ENCODE data around the gene CHCT1.

The CHCT1 gene

DNA sequence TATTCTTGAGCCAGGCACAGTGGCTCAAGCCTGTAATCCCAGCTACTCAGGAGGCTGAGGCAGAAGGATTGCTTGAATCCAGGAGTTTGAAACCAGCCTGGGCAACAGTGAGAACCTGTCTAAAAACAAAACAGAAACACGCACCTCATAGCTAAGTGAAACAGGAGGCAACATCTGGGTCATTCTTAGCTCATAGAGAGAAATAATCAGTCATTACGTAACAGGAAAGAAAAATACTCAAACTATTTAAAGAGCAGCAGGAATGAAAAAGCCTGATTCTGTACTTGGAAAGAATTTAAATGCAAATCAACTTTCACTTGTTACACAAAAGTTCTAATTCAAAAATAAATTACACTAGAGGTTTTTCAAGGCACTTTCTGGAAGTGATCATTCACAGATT is 17.2 kb downstream of the CHCT1 start:
- DNase-seq (ENCODE audit: low read depth in 2 of 3, low spot score in 2 of 3) = no peak

DNA sequence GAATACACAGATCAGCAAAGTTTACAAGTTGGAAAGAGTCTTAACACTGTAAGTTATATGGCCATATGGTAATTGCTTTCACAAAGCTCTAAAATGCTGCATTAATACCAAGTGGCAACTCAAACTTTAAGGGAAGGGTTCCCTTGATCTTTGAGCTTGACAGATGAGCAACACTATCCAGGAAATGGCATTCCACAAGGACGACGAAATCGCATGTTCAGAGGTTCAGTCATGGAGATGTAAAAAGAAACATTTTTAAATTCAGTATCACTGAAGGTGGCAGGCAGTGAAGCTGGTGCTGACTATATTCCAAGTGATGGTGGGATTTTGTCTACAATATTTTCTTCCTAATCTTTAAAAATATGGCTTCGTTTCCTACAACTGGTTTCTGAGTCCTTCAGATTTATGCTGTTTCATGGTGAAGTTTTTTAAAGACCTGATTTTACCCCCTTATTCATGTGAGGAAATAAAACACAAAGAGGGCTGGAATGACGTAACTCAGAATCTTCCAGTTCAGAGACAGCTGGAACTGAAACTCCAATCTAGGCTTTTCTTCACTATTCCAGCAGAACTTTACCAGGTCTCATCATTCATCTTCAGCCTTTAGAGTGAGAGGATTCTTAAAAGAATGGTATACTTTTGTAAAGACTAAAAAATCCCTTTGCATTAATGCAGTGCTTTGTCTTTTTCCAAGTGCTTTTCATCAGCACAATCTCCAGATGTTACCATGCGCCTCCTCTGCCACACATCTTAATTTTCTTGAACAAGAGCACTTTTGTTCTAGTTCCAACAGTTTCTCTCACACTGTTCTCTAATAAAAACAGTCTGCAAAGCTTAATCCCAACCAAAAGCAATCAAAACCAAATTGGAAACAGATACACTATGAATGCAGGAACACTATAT is 20.2 kb downstream of the CHCT1 start:
- DNase-seq (ENCODE audit: low read depth in 2 of 3, low spot score in 2 of 3) = no peak

DNA sequence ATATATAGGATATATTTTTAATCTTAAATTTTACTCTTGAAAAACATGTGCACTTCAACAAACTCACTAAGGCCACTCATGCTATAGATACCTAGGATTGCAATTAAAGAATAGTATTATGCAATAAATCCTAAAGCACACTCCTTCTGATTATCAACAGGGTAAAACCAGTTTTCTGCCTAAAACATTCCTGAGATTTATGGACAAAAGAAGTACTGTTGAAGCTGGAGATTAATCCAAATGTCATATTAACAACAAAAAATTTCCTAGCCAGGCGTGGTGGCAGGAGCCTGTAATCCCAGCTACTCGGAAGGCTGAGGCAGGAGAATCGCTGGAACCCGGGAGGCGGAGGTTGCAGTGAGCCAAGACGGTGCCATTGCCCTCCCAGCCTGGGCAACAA is 21.4 kb downstream of the CHCT1 start:
- no peak for DNase-seq (ENCODE audit: low read depth in 2 of 3, low spot score in 2 of 3)

DNA sequence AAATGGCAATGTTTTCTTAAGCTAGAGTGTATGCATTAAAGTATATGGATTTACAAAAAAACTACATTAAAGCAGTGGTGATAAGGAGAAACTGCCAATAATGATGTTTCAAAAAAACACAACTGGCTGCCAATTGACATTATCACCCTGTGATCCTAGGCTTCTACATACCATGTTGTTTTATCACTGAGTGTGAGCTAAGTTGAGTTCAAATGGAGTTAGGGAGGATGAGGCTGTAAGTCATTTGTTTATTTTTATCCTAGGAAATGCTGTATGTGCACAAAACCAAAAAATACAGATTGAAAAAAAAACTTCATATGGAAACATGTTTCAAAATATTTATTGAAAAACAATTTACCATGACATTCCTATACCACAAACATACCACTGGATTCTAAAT is 22.9 kb downstream of the CHCT1 start:
- DNase-seq (ENCODE audit: low read depth in 2 of 3, low spot score in 2 of 3) = no peak

DNA sequence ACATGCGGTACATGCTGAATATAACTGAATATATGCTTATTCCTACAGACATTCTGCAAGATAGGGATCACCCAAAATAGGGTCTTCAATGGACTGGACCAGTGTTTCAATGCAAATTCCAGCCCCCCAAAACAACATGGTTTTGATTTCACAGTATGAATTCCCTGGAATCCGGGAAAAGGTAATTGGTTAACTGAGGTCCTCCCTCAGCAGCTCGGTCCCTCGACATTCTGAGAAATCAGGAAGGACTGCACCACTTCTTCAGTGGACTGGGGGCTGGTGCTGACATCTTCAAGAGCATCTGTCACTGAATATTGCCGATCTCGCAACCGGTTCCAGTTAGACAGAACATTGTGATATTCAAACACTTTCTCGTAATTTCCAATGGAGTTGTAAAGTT is 25.1 kb downstream of the CHCT1 start:
- DNase-seq (ENCODE audit: low read depth in 2 of 3, low spot score in 2 of 3) = no peak

DNA sequence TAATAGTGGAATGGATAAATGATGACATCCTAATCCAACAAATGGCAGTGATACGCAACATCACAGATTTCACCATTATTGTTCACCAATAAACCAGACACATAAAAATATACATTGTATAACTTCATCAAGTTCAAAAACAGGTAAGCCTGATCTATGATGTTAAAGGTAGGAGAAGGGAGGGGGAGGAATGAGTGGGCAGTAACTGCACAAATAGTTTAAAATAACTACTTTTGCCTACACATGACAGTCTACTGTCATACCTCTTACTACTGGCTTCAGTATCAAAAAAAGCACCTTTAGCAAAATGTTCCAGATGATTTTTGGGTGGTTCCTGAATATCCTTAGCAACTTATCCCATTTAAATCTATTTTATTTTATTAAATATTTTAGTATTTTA is 28.8 kb downstream of the CHCT1 start:
- DNase-seq (ENCODE audit: low read depth in 2 of 3, low spot score in 2 of 3) = no peak

DNA sequence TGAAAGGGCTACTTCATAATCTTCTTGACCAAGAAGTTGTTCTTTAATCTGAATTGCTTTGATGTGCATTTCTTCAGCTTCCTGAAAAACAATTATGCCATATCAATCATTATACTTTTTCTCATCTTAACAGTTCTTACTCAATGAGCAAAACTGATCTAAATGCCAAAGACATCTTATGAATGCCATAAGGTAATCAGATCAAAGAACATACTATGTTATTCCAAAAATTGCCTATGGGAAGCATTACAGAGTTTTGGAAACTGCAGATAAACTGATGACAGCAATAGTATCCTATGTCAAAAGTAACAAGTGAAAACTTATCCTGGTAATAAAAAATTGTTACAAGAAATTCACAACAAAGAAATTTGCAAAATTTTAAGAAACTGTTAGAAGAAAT is 29.7 kb downstream of the CHCT1 start:
- DNase-seq (ENCODE audit: low read depth in 2 of 3, low spot score in 2 of 3) = no peak

DNA sequence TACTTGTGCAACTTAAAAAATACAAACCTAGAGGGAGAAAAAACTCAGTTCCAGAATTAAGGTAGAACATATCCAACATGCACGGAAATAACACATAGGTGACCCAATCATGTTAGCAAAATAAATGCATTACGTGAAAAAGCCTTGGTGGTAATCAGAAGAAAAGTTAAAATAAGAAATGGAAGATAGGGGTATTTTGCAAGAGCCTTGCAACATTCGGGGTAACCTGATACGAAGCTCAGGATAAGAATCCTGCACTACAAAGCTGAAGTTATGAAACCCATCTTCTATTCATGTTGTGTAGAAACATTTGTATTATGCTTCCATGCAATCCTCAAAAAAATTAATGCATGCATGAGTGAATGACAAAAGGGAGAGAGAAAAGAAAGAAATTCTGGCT is 33.1 kb downstream of the CHCT1 start:
- no peak for DNase-seq (ENCODE audit: low read depth in 2 of 3, low spot score in 2 of 3)

DNA sequence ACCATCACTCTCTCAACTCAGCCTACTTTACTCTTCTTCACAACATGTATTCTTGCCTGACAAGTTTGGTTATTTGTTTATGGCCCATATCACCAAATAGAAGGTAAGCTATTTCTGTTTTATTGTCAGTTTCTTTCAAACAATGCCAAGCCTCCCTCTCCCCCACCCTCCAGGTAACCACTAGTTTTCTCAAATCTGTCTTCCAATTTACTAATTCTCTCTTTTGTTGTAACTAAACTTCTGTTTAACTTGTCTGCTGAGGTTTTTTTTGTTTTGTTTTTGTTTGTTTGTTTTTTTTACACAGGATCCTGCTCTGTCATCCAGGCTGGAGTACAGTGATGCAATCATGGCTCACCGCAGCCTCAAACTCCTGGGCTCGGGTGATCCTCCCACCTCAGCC is 34.9 kb downstream of the CHCT1 start:
- no peak for DNase-seq (ENCODE audit: low read depth in 2 of 3, low spot score in 2 of 3)

DNA sequence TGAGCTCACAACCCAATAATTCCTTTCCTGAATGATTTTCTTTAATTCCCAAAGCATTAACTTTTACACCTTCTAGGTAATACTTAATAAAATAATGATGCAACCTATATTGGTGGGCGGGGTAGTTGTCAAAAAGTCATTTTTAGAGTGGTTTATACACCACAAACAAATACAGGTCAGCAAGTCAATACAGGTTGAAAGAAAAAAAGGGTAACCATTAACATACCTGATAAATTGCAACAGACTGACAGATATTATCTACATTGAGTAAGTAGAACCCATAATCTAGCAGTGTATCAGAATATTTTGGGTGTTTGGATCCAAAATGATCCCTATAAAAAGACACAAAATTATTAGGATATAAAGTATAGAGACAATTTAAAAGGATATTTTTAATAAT is 39.3 kb downstream of the CHCT1 start:
- no peak for DNase-seq (ENCODE audit: low read depth in 2 of 3, low spot score in 2 of 3)

DNA sequence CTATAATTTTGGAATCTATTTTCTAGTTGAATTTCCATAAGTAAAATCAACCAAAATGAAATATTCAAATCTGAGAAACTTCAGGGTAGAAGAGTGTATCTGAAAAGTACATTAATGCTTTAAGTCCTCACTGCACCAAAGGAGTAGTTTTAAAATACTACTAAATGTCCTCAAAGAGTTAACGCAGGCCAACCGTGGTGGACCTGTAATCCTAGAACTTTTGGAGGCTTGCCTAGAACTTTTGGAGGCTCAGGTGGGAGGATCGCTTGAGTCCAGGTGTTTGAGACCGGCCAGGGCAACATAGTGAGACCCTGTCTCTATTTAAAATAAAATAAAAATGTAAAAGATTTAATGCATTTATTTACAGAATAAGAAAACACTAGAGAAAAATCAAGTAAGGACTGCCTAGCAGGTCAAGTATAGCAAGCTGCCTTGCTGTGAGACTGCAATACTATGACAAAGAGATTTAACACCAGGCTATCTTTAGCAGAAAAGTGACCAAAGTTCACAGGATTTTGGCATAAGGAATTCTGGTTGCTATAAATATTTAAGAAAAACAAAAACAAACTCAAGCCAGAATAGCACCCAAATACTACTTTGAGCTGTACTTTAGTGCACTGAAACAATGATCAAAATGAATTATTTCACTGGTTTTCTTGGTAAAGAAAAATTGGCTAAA is 41.0 kb downstream of the CHCT1 start:
- DNase-seq (ENCODE audit: low read depth in 2 of 3, low spot score in 2 of 3) = no peak

DNA sequence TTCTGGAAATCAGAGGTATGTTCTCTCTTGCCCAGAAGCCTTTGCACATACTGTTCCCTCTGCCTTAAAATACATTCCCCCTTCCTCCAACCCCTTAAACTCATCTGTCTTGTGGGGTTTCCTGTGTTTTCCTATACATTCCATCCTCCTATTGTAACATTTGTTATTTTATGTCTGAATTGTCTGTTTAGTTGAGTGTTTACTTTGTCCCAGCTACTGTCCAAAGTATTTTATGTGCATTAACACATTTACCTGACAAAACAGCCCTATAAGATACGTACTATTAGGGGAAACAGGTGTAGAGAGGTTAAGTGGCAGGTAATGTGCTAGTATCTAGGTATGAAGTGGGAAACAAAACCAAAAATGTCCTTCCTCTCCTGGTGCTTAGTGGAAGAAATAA is 42.1 kb downstream of the CHCT1 start:
- DNase-seq (ENCODE audit: low read depth in 2 of 3, low spot score in 2 of 3) = no peak

DNA sequence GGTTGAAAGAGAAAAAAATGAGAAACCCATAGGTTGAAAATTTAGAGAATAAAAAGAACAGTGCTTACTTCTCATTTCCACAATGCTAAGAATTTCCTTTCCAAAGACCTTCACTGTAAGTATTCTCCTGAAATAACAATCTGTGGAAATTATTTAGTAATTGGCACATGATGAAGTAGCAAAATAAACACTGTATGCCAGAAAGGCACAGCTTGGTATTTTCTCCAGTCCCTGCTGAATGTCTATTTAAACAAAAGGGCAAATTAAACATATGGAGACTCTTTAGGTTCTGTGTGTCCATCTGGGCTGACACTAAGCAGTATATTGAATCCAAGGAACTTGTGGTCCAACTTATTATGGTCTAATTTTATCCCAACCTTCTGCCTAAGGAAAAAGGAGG is 46.1 kb downstream of the CHCT1 start:
- DNase-seq (ENCODE audit: low read depth in 2 of 3, low spot score in 2 of 3) = no peak

DNA sequence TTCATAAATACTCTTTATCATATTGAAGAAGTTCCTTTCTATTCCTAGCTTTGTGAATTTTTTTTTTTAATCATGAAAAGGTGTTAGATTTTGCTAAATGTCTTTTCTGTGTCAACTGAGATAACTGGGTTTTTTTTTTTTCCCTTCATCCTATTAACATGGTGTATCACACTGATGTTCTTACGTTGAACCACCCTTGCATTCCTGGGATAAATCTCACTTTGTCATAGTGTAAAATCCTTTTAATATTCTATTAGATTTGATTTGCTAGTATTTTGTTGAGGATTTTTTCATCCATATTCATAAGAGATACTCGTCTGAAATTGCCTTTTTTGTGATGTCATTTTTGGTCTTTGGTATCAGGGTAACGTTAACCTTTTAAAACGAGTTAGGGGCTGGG is 49.2 kb downstream of the CHCT1 start:
- DNase-seq (ENCODE audit: low read depth in 2 of 3, low spot score in 2 of 3) = no peak

DNA sequence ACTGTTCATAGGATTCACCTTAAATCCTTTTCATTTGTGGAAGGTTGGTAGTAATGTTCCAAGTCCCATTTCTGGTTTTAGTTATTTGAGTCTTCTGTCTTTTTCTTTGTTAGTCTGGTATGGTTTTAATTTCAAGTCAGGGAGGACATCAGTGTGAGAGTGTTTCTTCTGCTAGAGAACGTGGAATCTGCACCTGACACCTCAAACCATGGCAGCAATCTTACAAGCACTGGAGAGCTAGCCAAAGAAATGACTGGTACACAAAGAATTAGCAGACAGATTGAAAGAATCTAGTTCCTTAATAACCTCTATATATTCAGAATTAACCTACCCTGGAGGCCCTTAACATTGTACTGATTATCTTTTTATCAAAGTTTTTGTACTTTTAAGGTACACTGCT is 50.2 kb downstream of the CHCT1 start:
- DNase-seq (ENCODE audit: low read depth in 2 of 3, low spot score in 2 of 3) = no peak

DNA sequence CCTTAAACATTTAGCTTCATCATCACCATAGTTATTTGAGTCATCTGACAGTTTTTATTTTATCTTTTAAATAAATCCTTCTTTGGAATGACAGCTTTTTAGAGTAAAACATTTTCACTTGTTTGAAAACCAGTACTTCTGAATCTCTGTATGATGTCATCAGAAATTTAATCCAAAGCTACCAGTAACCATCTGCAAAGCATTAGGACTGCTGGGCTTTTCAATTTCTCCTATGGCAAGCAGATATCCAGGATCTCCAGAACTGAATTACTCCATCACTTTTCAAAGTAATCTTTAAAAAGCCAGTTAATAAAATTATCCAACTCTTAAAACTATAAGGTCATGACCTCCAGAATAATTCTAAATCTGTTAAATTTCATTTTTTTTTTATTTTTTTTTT is 51.5 kb downstream of the CHCT1 start:
- DNase-seq (ENCODE audit: low read depth in 2 of 3, low spot score in 2 of 3) = no peak
